Stimulated activated effector memory CD8-positive, alpha-beta T cell treated with anti-CD3 and anti-CD28 coated beads, Interleukin-12 subunit alpha, Interleukin-12 subunit beta, amount 100 ng/mL, for 72 hours (primary cell): ENCODE measurements around the gene SPATA9.
A peak's percentile ranks its signal among the peaks of the same experiment; 100 is the strongest.
"Not testable (repeated sequence)": the region's sequence is repeated elsewhere in the genome, so short reads cannot be mapped to it uniquely, and the experiment has no call there.

Experiments used
- ATAC-seq: fragments of 150-1000 bp; cut with Tn5 transposase; 2 replicates; pipeline ENCODE4 v1.10.0; 2021
- DNase-seq, 2 donors: peaks; one replicate each; pipeline ENCODE4 v3.0.0; 2021 to 2022; ENCODE audit warnings: low spot score in 2 of 2
- H3K27ac Mint-ChIP-seq: one replicate; pipeline ENCODE4 v1.8.0; 2022; ENCODE audit warnings: mild to moderate bottlenecking, mixed read lengths
- H3K36me3 Mint-ChIP-seq: one replicate; pipeline ENCODE4 v1.8.0; 2022; ENCODE audit warnings: mild to moderate bottlenecking, mixed read lengths
- H3K4me1 Mint-ChIP-seq: one replicate; pipeline ENCODE4 v1.8.0; 2022; ENCODE audit warnings: mixed read lengths
- H3K4me3 Mint-ChIP-seq: one replicate; pipeline ENCODE4 v1.8.0; 2022; ENCODE audit warnings: mild to moderate bottlenecking, mixed read lengths
- H3K9me3 Mint-ChIP-seq: one replicate; pipeline ENCODE4 v1.8.0; 2022; ENCODE audit warnings: mixed read lengths

SPATA9 gene

DNA sequence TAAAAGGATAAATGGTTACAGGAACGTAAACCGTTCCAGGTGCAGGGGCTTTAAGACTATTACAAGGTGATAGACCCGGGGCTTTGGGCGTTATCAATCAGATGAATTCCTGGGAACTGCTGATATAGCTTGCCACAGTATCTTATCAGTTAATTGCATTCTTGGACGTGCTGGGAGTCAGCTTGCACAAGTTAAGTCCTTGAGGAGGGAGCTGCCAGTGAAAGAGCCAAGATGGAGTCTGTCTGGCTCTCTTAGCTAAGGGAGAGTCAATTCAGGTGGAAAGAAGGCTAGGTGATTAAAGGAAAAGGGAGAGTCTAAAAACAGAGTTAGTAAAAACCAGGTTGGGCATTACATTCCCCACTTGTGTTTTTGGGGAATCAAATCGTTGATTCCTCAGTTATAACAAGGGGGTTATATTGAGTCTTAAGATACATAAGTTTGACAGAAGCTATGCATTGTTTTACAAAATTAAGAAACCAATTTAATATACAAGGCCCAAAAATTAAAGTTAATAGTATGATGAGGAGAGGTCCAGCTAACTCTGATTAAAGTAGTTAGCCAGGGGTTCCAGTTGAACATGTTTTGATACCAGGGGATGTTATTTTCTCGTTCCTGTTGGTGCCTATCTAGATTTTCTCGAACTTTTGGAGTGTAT is 24.9 kb upstream of the SPATA9 start:
- not testable (repeated sequence) for ATAC-seq, H3K4me3 Mint-ChIP-seq, DNase-seq, H3K9me3 Mint-ChIP-seq, H3K27ac Mint-ChIP-seq, H3K36me3 Mint-ChIP-seq, H3K4me1 Mint-ChIP-seq

DNA sequence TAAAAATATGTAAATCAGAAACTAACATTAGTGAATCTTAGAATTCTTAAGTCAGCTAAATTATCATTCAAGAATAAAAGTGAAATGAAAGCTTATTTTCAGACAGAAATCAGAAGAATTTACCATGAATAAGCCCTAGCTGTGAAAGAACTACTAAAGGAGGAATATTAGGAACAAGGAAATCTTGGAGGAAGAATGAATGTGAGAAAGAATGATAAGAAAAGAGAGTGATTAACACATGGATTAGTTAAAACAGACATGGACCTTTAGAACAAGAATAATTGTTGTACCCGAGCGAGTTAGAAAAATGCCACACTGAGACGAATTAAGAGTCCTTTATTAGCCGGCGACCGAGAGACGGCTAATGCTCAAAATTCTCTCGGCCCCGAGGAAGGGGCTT is 24.3 kb upstream of the SPATA9 start:
- DNase-seq: no peak
- Mint-ChIP-seq H3K4me1 (peaks cover under 1% of the 10 kb centered on the region), H3K4me3 (no peak overlapping the region), H3K36me3 (no peaks in the 10 kb centered on the region), H3K27ac (no peak overlapping the region), H3K9me3 (no peaks in the 10 kb centered on the region)
- no peak for ATAC-seq

DNA sequence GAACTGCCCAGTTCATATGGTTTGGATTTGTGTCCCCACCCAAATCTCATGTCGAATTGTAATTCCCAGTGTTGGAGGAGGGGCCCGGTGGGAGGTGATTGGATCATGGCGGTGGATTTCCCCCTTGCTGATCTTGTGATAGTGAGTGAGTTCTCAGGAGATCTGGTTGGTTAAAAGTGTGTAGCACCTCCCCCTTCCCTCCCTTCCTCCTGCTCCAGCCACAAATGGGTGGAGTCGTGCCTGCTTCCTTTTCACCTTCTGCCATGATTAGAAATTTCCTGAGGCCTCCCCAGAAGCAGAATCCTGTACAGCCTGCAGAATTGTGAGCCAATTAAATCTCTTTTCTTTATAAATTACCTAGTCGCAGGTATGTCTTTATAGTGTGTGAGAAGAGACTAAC is 23.4 kb upstream of the SPATA9 start:
- not testable (repeated sequence) for DNase-seq, H3K9me3 Mint-ChIP-seq, ATAC-seq, H3K27ac Mint-ChIP-seq, H3K36me3 Mint-ChIP-seq, H3K4me1 Mint-ChIP-seq, H3K4me3 Mint-ChIP-seq

DNA sequence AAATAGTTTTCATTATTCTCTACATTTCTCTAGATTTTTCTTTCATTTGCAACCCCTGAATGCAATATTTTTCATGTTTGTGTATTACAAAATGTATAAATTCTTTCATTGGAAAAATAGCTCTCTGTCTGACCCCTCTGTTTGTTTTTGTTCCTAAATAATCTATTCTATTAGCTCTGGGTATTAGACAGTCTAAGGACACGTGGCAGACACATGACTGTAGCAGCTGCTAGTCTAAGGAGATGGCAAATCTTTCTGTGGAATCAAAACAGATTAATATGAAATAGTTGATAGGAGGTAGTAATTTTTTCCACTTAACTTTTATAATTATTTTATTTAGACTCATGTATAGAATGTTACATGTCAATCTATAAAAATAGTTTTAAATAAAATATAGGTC is 21.4 kb upstream of the SPATA9 start:
- no peaks in the 10 kb centered on the region for H3K9me3 Mint-ChIP-seq
- H3K27ac Mint-ChIP-seq: no peak overlapping the region
- H3K4me3 Mint-ChIP-seq: no peak overlapping the region
- H3K36me3 Mint-ChIP-seq: no peaks in the 10 kb centered on the region
- no peak for ATAC-seq
- H3K4me1 Mint-ChIP-seq: no peaks in the 10 kb centered on the region
- DNase-seq: no peak

DNA sequence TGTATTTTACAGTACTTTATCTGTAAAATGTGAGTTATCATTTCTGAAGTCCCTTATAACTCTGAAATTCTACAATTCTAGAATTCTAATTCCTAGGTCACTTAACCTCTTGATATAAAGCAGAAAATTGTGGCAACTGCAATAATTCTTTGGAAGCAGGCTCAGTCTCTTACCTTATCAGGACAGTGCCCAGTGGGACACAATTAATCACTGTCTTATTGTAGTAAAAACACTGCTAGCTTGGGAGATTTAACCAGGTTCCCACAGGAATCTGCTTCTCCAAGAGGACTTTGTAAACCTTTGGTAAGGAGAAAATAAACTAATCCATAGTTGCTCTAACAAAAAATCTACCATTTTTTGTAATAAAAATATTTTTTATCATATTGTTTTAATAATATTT is 18.3 kb upstream of the SPATA9 start:
- H3K4me1 Mint-ChIP-seq: no peaks in the 10 kb centered on the region
- no peaks in the 10 kb centered on the region for H3K9me3 Mint-ChIP-seq
- no peaks in the 10 kb centered on the region for H3K36me3 Mint-ChIP-seq
- ATAC-seq: no peak
- DNase-seq: no peak
- H3K27ac Mint-ChIP-seq: no peak overlapping the region
- H3K4me3 Mint-ChIP-seq: no peak overlapping the region

DNA sequence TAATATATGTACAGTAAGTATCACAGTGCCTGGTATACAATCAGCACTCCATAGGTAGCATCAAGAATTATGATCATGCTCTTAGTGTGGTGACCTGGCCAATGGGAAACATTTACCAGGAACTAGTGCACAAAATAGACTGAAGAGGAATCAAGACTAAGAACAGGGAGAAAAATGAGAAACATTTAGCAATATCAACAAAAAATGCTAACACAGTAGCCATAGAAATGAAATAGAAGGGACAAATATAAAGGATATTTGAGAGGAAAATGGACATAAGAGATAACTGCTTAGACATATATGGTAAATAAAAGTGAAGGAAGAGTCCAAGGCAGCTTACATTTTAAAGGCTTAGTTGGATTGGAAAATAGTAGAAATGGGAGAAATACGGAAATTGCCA is 16.5 kb upstream of the SPATA9 start:
- H3K4me1 Mint-ChIP-seq: no peaks in the 10 kb centered on the region
- DNase-seq (no peak), ATAC-seq (no peak)
- no peak overlapping the region for H3K27ac Mint-ChIP-seq
- no peak overlapping the region for H3K4me3 Mint-ChIP-seq
- no peaks in the 10 kb centered on the region for H3K9me3 Mint-ChIP-seq
- H3K36me3 Mint-ChIP-seq: no peaks in the 10 kb centered on the region

DNA sequence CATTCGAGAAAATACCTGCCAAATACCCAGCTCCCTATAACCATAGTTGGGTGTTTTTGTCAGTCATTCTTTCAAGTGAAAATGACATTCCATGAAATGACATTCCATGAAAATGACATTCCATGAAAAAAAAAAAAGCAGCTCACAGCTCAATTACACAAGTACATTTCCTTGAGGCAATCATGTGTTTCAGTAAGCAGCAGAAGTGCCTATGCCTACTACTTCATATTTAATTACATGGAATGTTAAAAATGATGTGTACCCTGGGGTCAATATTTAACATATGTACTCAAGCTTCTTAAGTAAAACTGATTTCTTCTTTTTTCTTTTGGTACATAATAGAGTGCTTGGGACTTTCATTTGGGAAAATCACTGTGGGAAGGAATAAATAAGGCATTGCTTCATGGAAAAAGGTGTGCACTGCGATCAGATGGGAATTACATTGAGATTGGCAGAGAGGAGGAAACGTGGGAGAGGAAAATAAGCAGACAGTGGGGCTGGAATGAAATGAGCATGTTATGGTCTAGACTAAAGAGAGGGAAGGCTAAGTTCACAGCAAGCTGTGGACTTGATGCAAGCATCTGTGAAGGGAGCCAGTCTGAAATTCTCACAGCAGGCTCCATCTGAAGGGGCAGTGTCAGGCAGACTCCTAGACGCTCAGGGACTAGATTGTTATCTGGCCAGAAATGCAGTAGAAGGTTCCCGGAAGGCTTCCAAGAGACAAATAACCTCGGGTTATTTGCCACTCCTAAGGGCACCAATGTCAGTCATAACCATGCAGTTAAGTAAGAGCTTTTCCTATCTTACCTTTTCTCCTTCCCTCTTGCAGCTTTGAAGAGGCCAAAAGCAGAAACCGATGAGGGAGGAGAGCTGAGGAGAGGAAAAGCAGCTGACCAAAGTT is 15.2 kb upstream of the SPATA9 start:
- Mint-ChIP-seq H3K36me3 (no peaks in the 10 kb centered on the region), H3K9me3 (no peaks in the 10 kb centered on the region), H3K4me1 (no peaks in the 10 kb centered on the region), H3K4me3 (no peak overlapping the region), H3K27ac (no peak overlapping the region)
- DNase-seq (no peak), ATAC-seq (no peak)

DNA sequence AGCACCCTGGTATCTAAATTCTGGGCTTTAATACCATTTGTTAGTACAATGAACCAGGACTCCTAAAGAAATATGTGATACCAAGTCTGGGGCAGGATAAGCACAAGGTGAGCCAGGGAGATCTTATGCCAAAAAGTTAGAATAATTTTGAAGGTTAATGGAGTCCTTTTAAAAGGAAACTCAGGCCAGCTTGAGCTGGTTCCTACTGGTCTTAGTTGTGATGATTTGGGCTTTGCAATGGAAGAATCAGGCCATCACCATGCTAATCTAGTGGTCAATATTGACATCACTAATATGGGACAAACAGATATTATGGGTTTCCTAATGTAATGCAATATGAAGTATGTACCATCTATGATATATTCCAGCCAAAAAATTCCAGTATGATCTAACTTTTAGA is 7.5 kb upstream of the SPATA9 start:
- Mint-ChIP-seq H3K27ac (no peak overlapping the region), H3K4me3 (no peak overlapping the region)
- ATAC-seq: no peak

DNA sequence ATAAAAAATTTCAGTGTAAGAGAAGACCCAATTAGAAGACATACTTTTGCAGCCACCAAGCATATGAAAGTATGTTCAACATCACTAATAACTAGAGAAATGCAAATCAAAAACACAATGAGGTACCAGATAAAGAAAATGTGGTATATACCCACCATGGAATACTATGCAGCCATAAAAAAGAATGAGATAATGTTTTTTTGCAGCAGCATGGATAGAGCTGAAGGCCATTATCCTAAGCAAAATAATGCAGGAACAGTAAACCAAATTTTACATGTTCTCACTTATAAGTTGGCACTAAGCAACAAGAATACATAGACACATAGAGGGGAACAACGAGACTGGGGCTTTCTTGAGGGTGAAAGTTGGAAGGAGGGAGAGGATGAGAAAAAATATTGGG is 6.9 kb upstream of the SPATA9 start:
- ATAC-seq (no peak), DNase-seq (no peak)
- Mint-ChIP-seq H3K27ac (no peak overlapping the region), H3K4me1 (no peaks in the 10 kb centered on the region), H3K36me3 (no peaks in the 10 kb centered on the region), H3K4me3 (no peak overlapping the region), H3K9me3 (no peaks in the 10 kb centered on the region)

More for the DNA sequence above, 7.5 kb upstream of the SPATA9 start:
- Mint-ChIP-seq H3K4me1 (no peaks in the 10 kb centered on the region), H3K9me3 (no peaks in the 10 kb centered on the region), H3K36me3 (no peaks in the 10 kb centered on the region)
- DNase-seq: no peak

DNA sequence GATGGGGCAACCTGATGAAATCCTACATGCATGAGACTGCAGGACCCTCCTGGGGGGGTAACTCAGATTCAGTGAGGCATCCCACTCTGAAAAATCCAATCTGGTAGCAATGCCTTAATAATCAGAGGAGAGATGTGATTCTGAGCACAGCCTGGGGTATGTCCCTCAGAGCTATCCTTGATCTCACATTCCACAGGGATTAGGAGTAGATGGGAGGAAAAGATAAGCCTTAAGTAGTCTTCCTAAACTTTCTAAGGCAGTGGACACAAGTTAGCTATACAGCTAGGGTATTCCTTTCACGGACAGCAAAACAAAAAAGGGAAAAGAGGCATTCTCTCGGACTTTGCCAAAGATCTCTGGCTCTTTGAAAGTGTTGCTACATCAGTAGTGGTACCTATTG is 3.9 kb upstream of the SPATA9 start:
- no peak overlapping the region for H3K27ac Mint-ChIP-seq
- no peak for DNase-seq
- no peaks in the 10 kb centered on the region for H3K9me3 Mint-ChIP-seq
- no peak overlapping the region for H3K4me3 Mint-ChIP-seq
- H3K36me3 Mint-ChIP-seq: no peaks in the 10 kb centered on the region
- ATAC-seq: no peak
- no peaks in the 10 kb centered on the region for H3K4me1 Mint-ChIP-seq

DNA sequence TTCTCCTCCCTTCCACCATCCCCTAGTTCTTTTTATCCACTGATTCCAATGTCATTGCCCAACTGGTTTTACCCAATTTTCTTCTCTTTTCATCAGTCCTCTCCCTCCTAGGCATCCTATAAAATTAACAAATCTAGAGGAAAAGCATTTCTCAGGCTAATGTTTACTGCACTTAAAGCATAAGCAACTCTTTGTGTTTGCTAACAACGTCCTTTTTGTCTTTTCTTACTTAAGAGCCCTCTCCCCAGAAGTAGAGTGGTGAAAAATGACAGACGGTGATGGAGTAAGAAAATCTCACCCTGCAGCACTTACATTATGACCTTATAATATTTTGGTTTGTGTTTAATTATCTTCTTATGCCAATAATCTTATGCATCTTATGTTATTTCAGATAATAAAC is 1.6 kb upstream of the SPATA9 start:
- Mint-ChIP-seq H3K4me1 (no peaks in the 10 kb centered on the region), H3K9me3 (no peaks in the 10 kb centered on the region), H3K27ac (no peak overlapping the region)

DNA sequence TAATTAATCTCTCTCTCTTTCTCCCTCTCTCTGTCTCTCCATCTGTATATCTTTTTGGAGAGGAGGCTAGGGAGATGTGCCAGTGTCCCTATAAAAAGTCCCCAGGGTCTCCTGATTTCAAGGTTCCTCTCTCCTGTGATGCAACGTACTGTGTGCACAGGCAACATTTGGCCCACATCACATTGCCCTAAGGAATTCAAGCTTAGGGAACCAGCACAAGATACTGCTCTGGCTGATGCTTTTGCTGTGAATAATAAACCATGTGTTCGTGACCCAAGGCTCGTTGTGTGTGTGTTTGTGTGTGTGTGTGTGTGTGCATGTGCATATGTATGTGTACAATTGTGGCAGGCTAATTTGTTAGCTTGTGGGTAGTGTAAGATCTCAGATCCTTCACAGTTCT is 9.7 kb downstream of the SPATA9 start:
- no peaks in the 10 kb centered on the region for H3K36me3 Mint-ChIP-seq
- no peak overlapping the region for H3K27ac Mint-ChIP-seq
- ATAC-seq (no peak), DNase-seq (no peak)
- no peaks in the 10 kb centered on the region for H3K9me3 Mint-ChIP-seq
- H3K4me3 Mint-ChIP-seq: no peak overlapping the region
- H3K4me1 Mint-ChIP-seq: no peaks in the 10 kb centered on the region

More for the DNA sequence above, 1.6 kb upstream of the SPATA9 start:
- no peaks in the 10 kb centered on the region for H3K36me3 Mint-ChIP-seq
- no peak overlapping the region for H3K4me3 Mint-ChIP-seq
- ATAC-seq: no peak
- DNase-seq: no peak

DNA sequence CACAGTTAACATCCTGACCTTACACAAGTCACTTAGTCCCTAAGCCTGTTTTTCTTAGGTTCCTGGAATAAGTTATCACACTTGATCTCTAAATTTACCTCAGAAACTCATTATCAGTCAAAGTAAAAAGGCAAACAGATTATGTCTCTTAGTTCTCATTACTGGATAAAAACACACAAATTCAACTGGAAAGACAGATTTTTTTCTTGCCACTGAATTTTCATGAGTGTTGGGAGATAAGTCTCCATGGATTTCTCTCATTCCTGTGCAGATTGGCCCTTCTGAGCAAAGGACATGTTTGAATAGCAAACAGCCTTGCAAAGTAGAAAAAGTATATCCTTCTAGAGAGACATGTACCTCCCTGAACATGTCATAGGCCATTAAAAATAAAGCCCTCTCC is 10.2 kb downstream of the SPATA9 start:
- Mint-ChIP-seq H3K4me3 (no peak overlapping the region), H3K9me3 (no peaks in the 10 kb centered on the region), H3K36me3 (no peaks in the 10 kb centered on the region), H3K4me1 (no peaks in the 10 kb centered on the region), H3K27ac (no peak overlapping the region)
- DNase-seq: no peak
- no peak for ATAC-seq

DNA sequence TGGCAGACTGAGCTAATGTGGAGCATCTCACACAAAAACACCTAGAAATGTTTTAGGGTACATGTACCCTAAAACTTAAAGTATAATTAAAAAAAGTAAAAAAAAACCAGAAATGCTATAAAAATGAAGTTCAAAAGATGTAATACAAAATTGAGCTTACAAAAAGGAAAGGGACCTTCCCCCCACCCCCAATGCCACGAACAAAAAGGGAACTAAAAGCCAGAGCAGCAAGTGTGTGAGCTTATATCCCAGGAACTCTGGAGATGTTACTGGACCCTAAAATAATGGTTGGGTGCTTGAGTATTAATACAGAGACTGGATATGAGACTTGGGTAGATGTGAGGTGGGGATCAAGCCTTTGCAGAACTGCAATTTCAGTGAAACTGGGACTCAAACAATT is 11.0 kb downstream of the SPATA9 start:
- DNase-seq (no peak), ATAC-seq (no peak)
- Mint-ChIP-seq H3K9me3 (no peaks in the 10 kb centered on the region), H3K27ac (no peak overlapping the region), H3K4me3 (no peak overlapping the region), H3K4me1 (no peaks in the 10 kb centered on the region), H3K36me3 (no peaks in the 10 kb centered on the region)

DNA sequence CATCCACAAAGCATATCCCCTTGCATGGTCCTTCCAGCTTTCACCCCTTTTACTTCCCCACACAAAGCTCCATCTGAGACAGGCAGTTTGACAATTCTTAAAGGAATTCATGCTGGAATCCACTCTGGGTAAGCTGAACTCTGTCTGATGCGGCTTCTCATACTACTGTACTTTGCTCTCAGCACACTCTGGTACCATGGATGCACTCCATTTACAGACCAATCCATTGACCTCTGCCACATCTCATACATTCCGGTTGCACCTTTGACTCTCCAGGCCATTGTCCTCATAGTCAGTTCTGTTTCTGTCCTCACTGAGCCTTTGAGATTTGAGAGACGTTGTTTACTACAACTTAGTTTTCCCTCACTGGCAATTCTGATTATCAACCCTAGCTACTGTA is 12.2 kb downstream of the SPATA9 start:
- no peak for DNase-seq
- H3K9me3 Mint-ChIP-seq: no peaks in the 10 kb centered on the region
- peak; percentile 16 for ATAC-seq
- H3K36me3 Mint-ChIP-seq: no peaks in the 10 kb centered on the region
- H3K4me3 Mint-ChIP-seq: no peak overlapping the region
- no peak overlapping the region for H3K27ac Mint-ChIP-seq
- no peaks in the 10 kb centered on the region for H3K4me1 Mint-ChIP-seq

DNA sequence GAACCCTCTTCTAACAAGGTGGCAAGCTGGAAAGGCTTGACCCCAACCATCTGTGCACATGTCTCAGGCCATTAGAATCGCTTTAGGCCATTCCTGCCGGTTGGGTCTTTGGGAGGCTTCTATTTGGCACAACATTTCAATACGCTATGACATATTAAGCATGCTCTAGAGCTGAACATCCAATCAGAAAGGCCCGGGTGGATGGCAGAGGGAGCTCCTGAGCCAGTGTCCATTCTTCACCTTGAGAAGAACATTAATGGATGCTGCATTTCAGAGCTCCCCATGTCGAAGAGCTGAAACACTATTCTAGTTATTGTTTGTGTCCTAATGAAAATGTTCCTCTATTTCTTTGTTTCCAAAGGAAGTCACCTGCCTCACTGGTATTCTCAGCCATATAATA is 12.8 kb downstream of the SPATA9 start:
- Mint-ChIP-seq H3K36me3 (no peaks in the 10 kb centered on the region), H3K4me1 (no peaks in the 10 kb centered on the region), H3K4me3 (no peak overlapping the region), H3K9me3 (no peaks in the 10 kb centered on the region), H3K27ac (no peak overlapping the region)
- ATAC-seq: no peak
- DNase-seq: no peak
